Retinal pigment epithelial cell (primary cell): ENCODE data around the gene OR5C1.
"Not testable (repeated sequence)": the region's sequence is repeated elsewhere in the genome, so short reads cannot be mapped to it uniquely, and the experiment has no call there.

Source experiments
- DNase-seq: peaks from one replicate; pipeline ENCODE4 v3.0.0-alpha.2; 2010; ENCODE audit warnings: low read depth
- H3K4me3 ChIP-seq: 2 replicates; pipeline ENCODE4 v1.5.1; 2011; ENCODE audit warnings: mild to moderate bottlenecking, low read length, control low read depth, moderate library complexity
- CTCF ChIP-seq: conservative IDR thresholded peaks from 2 replicates; pipeline ENCODE4 v1.5.1; 2011; ENCODE audit warnings: low read depth, low read length, control low read depth, inconsistent platforms

OR5C1 gene

GRCh38 chr9:122838441-122838840, 49.7 kb downstream of the OR5C1 start:
- H3K4me3 ChIP-seq, DNase-seq: not testable (repeated sequence)
- TF ChIP-seq CTCF: peak; percentile 0
